ENCODE results near the gene MTARC2.

DNA sequence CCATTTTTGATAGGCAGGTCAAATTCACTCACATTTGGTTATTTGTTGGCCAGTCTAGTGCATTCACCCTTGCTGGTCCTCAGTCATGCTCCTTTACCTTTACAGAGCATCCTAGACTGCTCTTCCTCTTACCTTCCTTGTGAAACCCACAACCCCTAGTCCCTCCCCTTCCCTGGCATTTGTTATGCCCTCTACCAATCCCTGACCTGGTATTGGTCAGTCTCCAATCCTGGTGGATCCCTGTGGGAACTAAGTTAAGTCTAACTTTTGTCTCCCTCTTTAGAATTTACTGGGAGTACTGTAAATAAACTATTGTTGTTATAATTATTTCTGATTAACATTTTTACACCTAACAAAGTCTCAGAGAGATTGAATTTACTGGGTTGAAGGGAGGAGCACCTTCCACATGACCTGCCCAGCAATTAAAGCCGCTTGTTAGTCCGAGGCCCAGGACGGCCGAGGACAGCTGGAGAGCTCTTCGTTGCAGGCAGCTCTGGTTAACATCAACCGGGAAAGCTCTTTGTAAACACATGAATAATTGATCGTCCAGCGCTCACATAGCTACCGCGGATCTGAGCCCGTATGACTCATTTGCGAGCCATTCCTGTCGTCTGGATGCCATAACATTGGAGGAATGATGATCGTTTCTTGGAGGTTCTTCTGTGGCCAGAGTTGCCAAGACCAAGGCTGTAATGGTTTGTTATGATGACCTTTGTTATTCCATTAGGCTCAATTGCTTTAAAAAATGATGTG lies 70.5 kb downstream of the MTARC2 start:
- no peak for TF ChIP-seq EZH2 (IDR thresholded peaks at IDR 0.05; ENCODE audit: borderline replicate concordance, insufficient read depth, low read length, poor library complexity, severe bottlenecking)
- TF ChIP-seq, protein P1, sequence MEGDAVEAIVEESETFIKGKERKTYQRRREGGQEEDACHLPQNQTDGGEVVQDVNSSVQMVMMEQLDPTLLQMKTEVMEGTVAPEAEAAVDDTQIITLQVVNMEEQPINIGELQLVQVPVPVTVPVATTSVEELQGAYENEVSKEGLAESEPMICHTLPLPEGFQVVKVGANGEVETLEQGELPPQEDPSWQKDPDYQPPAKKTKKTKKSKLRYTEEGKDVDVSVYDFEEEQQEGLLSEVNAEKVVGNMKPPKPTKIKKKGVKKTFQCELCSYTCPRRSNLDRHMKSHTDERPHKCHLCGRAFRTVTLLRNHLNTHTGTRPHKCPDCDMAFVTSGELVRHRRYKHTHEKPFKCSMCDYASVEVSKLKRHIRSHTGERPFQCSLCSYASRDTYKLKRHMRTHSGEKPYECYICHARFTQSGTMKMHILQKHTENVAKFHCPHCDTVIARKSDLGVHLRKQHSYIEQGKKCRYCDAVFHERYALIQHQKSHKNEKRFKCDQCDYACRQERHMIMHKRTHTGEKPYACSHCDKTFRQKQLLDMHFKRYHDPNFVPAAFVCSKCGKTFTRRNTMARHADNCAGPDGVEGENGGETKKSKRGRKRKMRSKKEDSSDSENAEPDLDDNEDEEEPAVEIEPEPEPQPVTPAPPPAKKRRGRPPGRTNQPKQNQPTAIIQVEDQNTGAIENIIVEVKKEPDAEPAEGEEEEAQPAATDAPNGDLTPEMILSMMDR (IDR thresholded peaks at IDR 0.05; ENCODE audit: poor library complexity, severe bottlenecking) = no peak
- no peak for TF ChIP-seq POLR2AphosphoS5 (IDR thresholded peaks at IDR 0.05)
- TF ChIP-seq SMC3 (conservative IDR thresholded peaks at IDR 0.05; ENCODE audit: poor library complexity) = no peak
- no peak for TF ChIP-seq RAD21 (conservative IDR thresholded peaks at IDR 0.05)
- no peak for TF ChIP-seq EP300 (conservative IDR thresholded peaks at IDR 0.05; ENCODE audit: poor library complexity, severe bottlenecking)
- TF ChIP-seq TAF1 (IDR thresholded peaks at IDR 0.05; ENCODE audit: low read depth) = no peak
- TF ChIP-seq, protein P2, sequence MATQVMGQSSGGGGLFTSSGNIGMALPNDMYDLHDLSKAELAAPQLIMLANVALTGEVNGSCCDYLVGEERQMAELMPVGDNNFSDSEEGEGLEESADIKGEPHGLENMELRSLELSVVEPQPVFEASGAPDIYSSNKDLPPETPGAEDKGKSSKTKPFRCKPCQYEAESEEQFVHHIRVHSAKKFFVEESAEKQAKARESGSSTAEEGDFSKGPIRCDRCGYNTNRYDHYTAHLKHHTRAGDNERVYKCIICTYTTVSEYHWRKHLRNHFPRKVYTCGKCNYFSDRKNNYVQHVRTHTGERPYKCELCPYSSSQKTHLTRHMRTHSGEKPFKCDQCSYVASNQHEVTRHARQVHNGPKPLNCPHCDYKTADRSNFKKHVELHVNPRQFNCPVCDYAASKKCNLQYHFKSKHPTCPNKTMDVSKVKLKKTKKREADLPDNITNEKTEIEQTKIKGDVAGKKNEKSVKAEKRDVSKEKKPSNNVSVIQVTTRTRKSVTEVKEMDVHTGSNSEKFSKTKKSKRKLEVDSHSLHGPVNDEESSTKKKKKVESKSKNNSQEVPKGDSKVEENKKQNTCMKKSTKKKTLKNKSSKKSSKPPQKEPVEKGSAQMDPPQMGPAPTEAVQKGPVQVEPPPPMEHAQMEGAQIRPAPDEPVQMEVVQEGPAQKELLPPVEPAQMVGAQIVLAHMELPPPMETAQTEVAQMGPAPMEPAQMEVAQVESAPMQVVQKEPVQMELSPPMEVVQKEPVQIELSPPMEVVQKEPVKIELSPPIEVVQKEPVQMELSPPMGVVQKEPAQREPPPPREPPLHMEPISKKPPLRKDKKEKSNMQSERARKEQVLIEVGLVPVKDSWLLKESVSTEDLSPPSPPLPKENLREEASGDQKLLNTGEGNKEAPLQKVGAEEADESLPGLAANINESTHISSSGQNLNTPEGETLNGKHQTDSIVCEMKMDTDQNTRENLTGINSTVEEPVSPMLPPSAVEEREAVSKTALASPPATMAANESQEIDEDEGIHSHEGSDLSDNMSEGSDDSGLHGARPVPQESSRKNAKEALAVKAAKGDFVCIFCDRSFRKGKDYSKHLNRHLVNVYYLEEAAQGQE (IDR thresholded peaks at IDR 0.05; ENCODE audit: borderline replicate concordance) = no peak
- TF ChIP-seq MXI1 (conservative IDR thresholded peaks at IDR 0.05; ENCODE audit: poor library complexity, severe bottlenecking) = no peak
